Measurements from ENCODE around the gene RARA.

The RARA gene

GRCh38 chr17:40355123-40355803 is 46.3 kb downstream of the RARA start:
- H3K4me3 Mint-ChIP-seq = no peak overlapping the region
- peaks cover 43 to 64% of the 10 kb centered on the region in 2 donors for H3K4me1 Mint-ChIP-seq
- H3K27me3 Mint-ChIP-seq = peaks cover 0 to 5% of the 10 kb centered on the region in 2 donors
- peak; percentile 67 to 75 for ATAC-seq (replicated peaks)
- peaks cover 32 to 46% of the 10 kb centered on the region in 2 donors for H3K36me3 Mint-ChIP-seq
- DNase-seq = peak; percentile 63
- no peaks in the 10 kb centered on the region for H3K9me3 Mint-ChIP-seq
- H3K27ac Mint-ChIP-seq = peak overlapping the region; percentile 65

- peaks cover 30 to 42% of the 10 kb centered on the region in 2 donors for H3K36me3 Mint-ChIP-seq
- peaks cover 5 to 11% of the 10 kb centered on the region in 2 donors for H3K27me3 Mint-ChIP-seq
- DNase-seq (no peak), ATAC-seq (replicated peaks) (no peak)
- peaks cover 43 to 60% of the 10 kb centered on the region in 2 donors for H3K4me1 Mint-ChIP-seq
- no peaks in the 10 kb centered on the region for H3K9me3 Mint-ChIP-seq
- H3K4me3 Mint-ChIP-seq = no peak overlapping the region
- H3K27ac Mint-ChIP-seq = no peak overlapping the region
Observed at GRCh38 chr17:40355804-40356758, 47.1 kb downstream of the RARA start.

GRCh38 chr17:40356990-40357881 is 48.3 kb downstream of the RARA start:
- ATAC-seq (replicated peaks) = no peak
- Mint-ChIP-seq H3K27ac (peak overlapping the region; percentile 62), H3K4me3 (no peak overlapping the region), H3K36me3 (peaks cover 21 to 32% of the 10 kb centered on the region in 2 donors), H3K4me1 (peaks cover 35 to 56% of the 10 kb centered on the region in 2 donors), H3K9me3 (no peaks in the 10 kb centered on the region), H3K27me3 (peaks cover 11 to 23% of the 10 kb centered on the region in 2 donors)
- no peak for DNase-seq

GRCh38 chr17:40358323-40359038 is 49.5 kb downstream of the RARA start:
- no peaks in the 10 kb centered on the region for H3K9me3 Mint-ChIP-seq
- peak overlapping the region; percentile 53 for H3K27ac Mint-ChIP-seq
- DNase-seq (peak; percentile 70), ATAC-seq (replicated peaks) (peak; percentile 48 to 53)
- peaks cover 15 to 25% of the 10 kb centered on the region in 2 donors for H3K36me3 Mint-ChIP-seq
- peaks cover 29 to 54% of the 10 kb centered on the region in 2 donors for H3K4me1 Mint-ChIP-seq
- H3K4me3 Mint-ChIP-seq = peak overlapping the region in 1 of 2 donors; percentile 35
- peaks cover 19 to 33% of the 10 kb centered on the region in 2 donors for H3K27me3 Mint-ChIP-seq

GRCh38 chr17:40360091-40360490 is 51.1 kb downstream of the RARA start:
- H3K27me3 Mint-ChIP-seq = peaks cover 20 to 42% of the 10 kb centered on the region in 2 donors
- no peak overlapping the region for H3K27ac Mint-ChIP-seq
- no peak for ATAC-seq (replicated peaks)
- H3K9me3 Mint-ChIP-seq = no peaks in the 10 kb centered on the region
- H3K4me1 Mint-ChIP-seq = peaks cover 22 to 54% of the 10 kb centered on the region in 2 donors
- peaks cover 12 to 17% of the 10 kb centered on the region in 2 donors for H3K36me3 Mint-ChIP-seq
- H3K4me3 Mint-ChIP-seq = no peak overlapping the region
- DNase-seq = no peak

GRCh38 chr17:40361063-40361924 is 52.3 kb downstream of the RARA start:
- DNase-seq (no peak), ATAC-seq (replicated peaks) (no peak)
- Mint-ChIP-seq H3K4me3 (peak overlapping the region in 1 of 2 donors; percentile 57), H3K4me1 (peaks cover 17 to 48% of the 10 kb centered on the region in 2 donors), H3K27me3 (peaks cover 20 to 42% of the 10 kb centered on the region in 2 donors), H3K36me3 (peaks cover 8 to 11% of the 10 kb centered on the region in 2 donors), H3K27ac (peak overlapping the region; percentile 71), H3K9me3 (no peaks in the 10 kb centered on the region)

- peak; percentile 31 to 33 for ATAC-seq (replicated peaks)
- peak overlapping the region; percentile 80 to 85 for H3K4me3 Mint-ChIP-seq
- H3K36me3 Mint-ChIP-seq = peaks cover 3 to 7% of the 10 kb centered on the region in 2 donors
- DNase-seq = no peak
- H3K27me3 Mint-ChIP-seq = peaks cover 20 to 42% of the 10 kb centered on the region in 2 donors
- no peak overlapping the region for H3K27ac Mint-ChIP-seq
- H3K4me1 Mint-ChIP-seq = peaks cover 17 to 48% of the 10 kb centered on the region in 2 donors
- no peaks in the 10 kb centered on the region for H3K9me3 Mint-ChIP-seq
Observed at GRCh38 chr17:40361925-40362695, 53.1 kb downstream of the RARA start.

- peaks cover 20 to 42% of the 10 kb centered on the region in 2 donors for H3K27me3 Mint-ChIP-seq
- H3K27ac Mint-ChIP-seq = no peak overlapping the region
- H3K9me3 Mint-ChIP-seq = no peaks in the 10 kb centered on the region
- ATAC-seq (replicated peaks) (peak; percentile 92), DNase-seq (peak; percentile 85)
- peaks cover 3 to 4% of the 10 kb centered on the region in 2 donors for H3K36me3 Mint-ChIP-seq
- H3K4me3 Mint-ChIP-seq = peak overlapping the region; percentile 85
- peaks cover 15 to 48% of the 10 kb centered on the region in 2 donors for H3K4me1 Mint-ChIP-seq
Observed at GRCh38 chr17:40362696-40363110, 53.7 kb downstream of the RARA start.

GRCh38 chr17:40363111-40363827 is 54.3 kb downstream of the RARA start:
- Mint-ChIP-seq H3K4me3 (peak overlapping the region; percentile 85), H3K4me1 (peaks cover 12 to 44% of the 10 kb centered on the region in 2 donors), H3K27ac (no peak overlapping the region), H3K27me3 (peaks cover 20 to 42% of the 10 kb centered on the region in 2 donors), H3K36me3 (peaks cover 3% of the 10 kb centered on the region in 2 donors), H3K9me3 (no peaks in the 10 kb centered on the region)
- ATAC-seq (replicated peaks) = peak; percentile 50 to 57
- DNase-seq = no peak

- Mint-ChIP-seq H3K4me1 (peaks cover 11 to 35% of the 10 kb centered on the region in 2 donors), H3K27me3 (peaks cover 20 to 42% of the 10 kb centered on the region in 2 donors), H3K36me3 (peaks cover 3% of the 10 kb centered on the region in 2 donors), H3K9me3 (no peaks in the 10 kb centered on the region), H3K27ac (peak within 1 kb of the TSS; percentile 65), H3K4me3 (peak within 1 kb of the TSS; percentile 85)
- ATAC-seq (replicated peaks) (no peak), DNase-seq (no peak)
Observed at GRCh38 chr17:40364121-40364861, 55.3 kb downstream of the RARA start, which contains the start of gene GJD3. TSS of gene GJD3 (minus strand) at chr17:40364737. CDS start at chr17:40363815, 922 bp downstream.

- DNase-seq = no peak
- Mint-ChIP-seq H3K27me3 (peaks cover 20 to 40% of the 10 kb centered on the region in 2 donors), H3K36me3 (peaks cover 3% of the 10 kb centered on the region in 2 donors), H3K4me3 (peak overlapping the region in 1 of 2 donors; percentile 85), H3K4me1 (peaks cover 11 to 35% of the 10 kb centered on the region in 2 donors), H3K9me3 (no peaks in the 10 kb centered on the region), H3K27ac (no peak overlapping the region)
- no peak for ATAC-seq (replicated peaks)
Observed at GRCh38 chr17:40364906-40365305, 55.9 kb downstream of the RARA start.

Measured in stimulated activated naive B cell treated with anti-CD40 and anti-IgM and Interleukin-4, amounts not matched to agents 10 μg/mL and 1 μg/mL and 100 μg/mL, for 72 hours (primary cell).